ENCODE measurements around the gene PIGB.
"Not testable (repeated sequence)": the region's sequence is repeated elsewhere in the genome, so short reads cannot be mapped to it uniquely, and the experiment has no call there.

The PIGB gene

GRCh38 chr15:55302801-55303200, 16.2 kb upstream of the PIGB start:
- DNase-seq = not testable (repeated sequence)

GRCh38 chr15:55319537-55320237, 665 bp downstream of the PIGB start:
- no peak for DNase-seq

GRCh38 chr15:55320238-55320550, 1.2 kb downstream of the PIGB start:
- DNase-seq = no peak

GRCh38 chr15:55320963-55321362, 1.9 kb downstream of the PIGB start:
- DNase-seq = no peak

GRCh38 chr15:55322467-55322866, 3.4 kb downstream of the PIGB start:
- no peak for DNase-seq

- DNase-seq = no peak
Measured at GRCh38 chr15:55327387-55327786, 8.4 kb downstream of the PIGB start.

- DNase-seq = no peak
Measured at GRCh38 chr15:55334371-55334770, 15.3 kb downstream of the PIGB start.

- no peak for DNase-seq
Measured at GRCh38 chr15:55334997-55335396, 16.0 kb downstream of the PIGB start.

GRCh38 chr15:55337160-55337559, 18.1 kb downstream of the PIGB start:
- DNase-seq = no peak

GRCh38 chr15:55343168-55343567, 24.1 kb downstream of the PIGB start:
- no peak for DNase-seq

GRCh38 chr15:55344206-55344605, 25.2 kb downstream of the PIGB start:
- DNase-seq = no peak

- DNase-seq = no peak
Measured at GRCh38 chr15:55348281-55348778, 29.3 kb downstream of the PIGB start.

- DNase-seq = no peak
Measured at GRCh38 chr15:55349282-55349681, 30.3 kb downstream of the PIGB start.

- DNase-seq = no peak
Measured at GRCh38 chr15:55353025-55353424, 34.0 kb downstream of the PIGB start.

- DNase-seq = no peak
Measured at GRCh38 chr15:55356985-55357585, 38.1 kb downstream of the PIGB start.

GRCh38 chr15:55357774-55358173, 38.8 kb downstream of the PIGB start:
- no peak for DNase-seq

GRCh38 chr15:55358471-55358870, 39.4 kb downstream of the PIGB start:
- no peak for DNase-seq

- no peak for DNase-seq
Measured at GRCh38 chr15:55360256-55360655, 41.2 kb downstream of the PIGB start.

GRCh38 chr15:55361048-55361447, 42.0 kb downstream of the PIGB start:
- DNase-seq = no peak

- DNase-seq = no peak
Measured at GRCh38 chr15:55362641-55363040, 43.6 kb downstream of the PIGB start.

- no peak for DNase-seq
Measured at GRCh38 chr15:55366981-55367380, 48.0 kb downstream of the PIGB start.

GRCh38 chr15:55372701-55373440, 53.8 kb downstream of the PIGB start:
- no peak for DNase-seq

GRCh38 chr15:55379095-55379494, 60.1 kb downstream of the PIGB start:
- no peak for DNase-seq

GRCh38 chr15:55381595-55381994, 62.6 kb downstream of the PIGB start:
- DNase-seq = no peak

Measured in activated CD4-positive, alpha-beta T cell treated with anti-CD3 and anti-CD28 coated beads for 1 hour (primary cell).